Keratinocyte (primary cell): ENCODE data around the gene SPPL3.

Source experiments
- CTCF ChIP-seq, 3 experiments: IDR thresholded peaks in 1 of 3; conservative IDR thresholded peaks in 1 of 3; optimal IDR thresholded peaks in 1 of 3; 2 replicates in 2 of 3; 3 replicates in 1 of 3; pipeline versions ENCODE3 to v1.5.1; 2011; ENCODE audit warnings: low read length in 3 of 3, mild to moderate bottlenecking in 3 of 3, moderate library complexity in 2 of 3, control low read depth in 1 of 3, inconsistent platforms in 1 of 3; ENCODE audit not compliant: insufficient read depth in 2 of 3; ENCODE audit errors: extremely low read depth in 1 of 3
- EZH2 ChIP-seq: IDR thresholded peaks from one replicate; pipeline ENCODE4 v1.6.1; 2012; ENCODE audit warnings: inconsistent platforms, mild to moderate bottlenecking, low read length, moderate library complexity

GRCh38 chr12:120890963-120891362 lies 13.2 kb downstream of the SPPL3 start:
- TF ChIP-seq CTCF (optimal IDR thresholded peaks at IDR 0.05 in 1 of 3, IDR thresholded peaks at IDR 0.05 in 1 of 3, conservative IDR thresholded peaks at IDR 0.05 in 1 of 3; ENCODE audit: extremely low read depth in 1 of 3, insufficient read depth in 2 of 3, low read length in 3 of 3) (no peak), EZH2 (no peak)
